ENCODE data around the gene TMEM79.

DNA sequence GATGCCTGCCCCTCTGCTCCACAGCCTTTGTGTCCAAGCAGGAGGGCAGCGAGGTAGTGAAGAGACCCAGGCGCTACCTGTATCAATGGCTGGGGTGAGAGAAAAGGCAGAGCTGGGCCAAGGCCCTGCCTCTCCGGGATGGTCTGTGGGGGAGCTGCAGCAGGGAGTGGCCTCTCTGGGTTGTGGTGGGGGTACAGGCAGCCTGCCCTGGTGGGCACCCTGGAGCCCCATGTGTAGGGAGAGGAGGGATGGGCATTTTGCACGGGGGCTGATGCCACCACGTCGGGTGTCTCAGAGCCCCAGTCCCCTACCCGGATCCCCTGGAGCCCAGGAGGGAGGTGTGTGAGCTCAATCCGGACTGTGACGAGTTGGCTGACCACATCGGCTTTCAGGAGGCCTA, 41.4 kb upstream of the TMEM79 start:
- TF ChIP-seq MXI1 (IDR thresholded peaks at IDR 0.05; ENCODE audit: borderline replicate concordance, low read depth, low read length): no peak
- TF ChIP-seq CEBPB (IDR thresholded peaks at IDR 0.05; ENCODE audit: low read depth, low read length): no peak
- no peak for TF ChIP-seq POLR2A (IDR thresholded peaks at IDR 0.05; ENCODE audit: low read depth, low read length)
- TF ChIP-seq CHD1 (IDR thresholded peaks at IDR 0.05; ENCODE audit: low read depth, low read length): no peak
- TF ChIP-seq, protein P1, sequence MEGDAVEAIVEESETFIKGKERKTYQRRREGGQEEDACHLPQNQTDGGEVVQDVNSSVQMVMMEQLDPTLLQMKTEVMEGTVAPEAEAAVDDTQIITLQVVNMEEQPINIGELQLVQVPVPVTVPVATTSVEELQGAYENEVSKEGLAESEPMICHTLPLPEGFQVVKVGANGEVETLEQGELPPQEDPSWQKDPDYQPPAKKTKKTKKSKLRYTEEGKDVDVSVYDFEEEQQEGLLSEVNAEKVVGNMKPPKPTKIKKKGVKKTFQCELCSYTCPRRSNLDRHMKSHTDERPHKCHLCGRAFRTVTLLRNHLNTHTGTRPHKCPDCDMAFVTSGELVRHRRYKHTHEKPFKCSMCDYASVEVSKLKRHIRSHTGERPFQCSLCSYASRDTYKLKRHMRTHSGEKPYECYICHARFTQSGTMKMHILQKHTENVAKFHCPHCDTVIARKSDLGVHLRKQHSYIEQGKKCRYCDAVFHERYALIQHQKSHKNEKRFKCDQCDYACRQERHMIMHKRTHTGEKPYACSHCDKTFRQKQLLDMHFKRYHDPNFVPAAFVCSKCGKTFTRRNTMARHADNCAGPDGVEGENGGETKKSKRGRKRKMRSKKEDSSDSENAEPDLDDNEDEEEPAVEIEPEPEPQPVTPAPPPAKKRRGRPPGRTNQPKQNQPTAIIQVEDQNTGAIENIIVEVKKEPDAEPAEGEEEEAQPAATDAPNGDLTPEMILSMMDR (conservative IDR thresholded peaks at IDR 0.05; ENCODE audit: low read depth, low read length): no peak
- no peak for TF ChIP-seq RAD21 (IDR thresholded peaks at IDR 0.05; ENCODE audit: low read length)
- TF ChIP-seq SMC3 (IDR thresholded peaks at IDR 0.05; ENCODE audit: low read depth, low read length): no peak

Measured in IMR-90 (cell line).